ENCODE data around the gene HHAT.

DNA sequence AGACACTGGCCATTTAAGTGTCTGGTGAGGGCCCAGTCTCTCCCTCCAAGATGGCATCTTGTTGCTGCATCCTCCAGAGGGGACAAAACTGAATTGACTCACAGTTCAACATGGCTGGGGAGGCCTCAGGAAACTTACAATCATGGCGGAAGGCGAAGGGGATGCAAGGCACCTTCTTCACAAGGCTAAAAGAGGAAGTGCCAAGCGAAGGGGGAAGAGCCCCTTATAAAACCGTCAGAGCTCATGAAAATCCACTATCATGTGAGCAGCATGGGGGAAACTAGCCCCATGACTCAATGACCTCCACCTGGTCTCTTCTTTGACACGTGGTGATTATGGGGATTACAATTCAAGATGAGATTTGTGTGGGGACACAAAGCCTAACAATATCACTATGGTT is 280.1 kb downstream of the HHAT start:
- TF ChIP-seq, protein P1, sequence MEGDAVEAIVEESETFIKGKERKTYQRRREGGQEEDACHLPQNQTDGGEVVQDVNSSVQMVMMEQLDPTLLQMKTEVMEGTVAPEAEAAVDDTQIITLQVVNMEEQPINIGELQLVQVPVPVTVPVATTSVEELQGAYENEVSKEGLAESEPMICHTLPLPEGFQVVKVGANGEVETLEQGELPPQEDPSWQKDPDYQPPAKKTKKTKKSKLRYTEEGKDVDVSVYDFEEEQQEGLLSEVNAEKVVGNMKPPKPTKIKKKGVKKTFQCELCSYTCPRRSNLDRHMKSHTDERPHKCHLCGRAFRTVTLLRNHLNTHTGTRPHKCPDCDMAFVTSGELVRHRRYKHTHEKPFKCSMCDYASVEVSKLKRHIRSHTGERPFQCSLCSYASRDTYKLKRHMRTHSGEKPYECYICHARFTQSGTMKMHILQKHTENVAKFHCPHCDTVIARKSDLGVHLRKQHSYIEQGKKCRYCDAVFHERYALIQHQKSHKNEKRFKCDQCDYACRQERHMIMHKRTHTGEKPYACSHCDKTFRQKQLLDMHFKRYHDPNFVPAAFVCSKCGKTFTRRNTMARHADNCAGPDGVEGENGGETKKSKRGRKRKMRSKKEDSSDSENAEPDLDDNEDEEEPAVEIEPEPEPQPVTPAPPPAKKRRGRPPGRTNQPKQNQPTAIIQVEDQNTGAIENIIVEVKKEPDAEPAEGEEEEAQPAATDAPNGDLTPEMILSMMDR (IDR thresholded peaks at IDR 0.05; ENCODE audit: insufficient read depth, low read depth, low read length), result no peak
- TF ChIP-seq EZH2 (IDR thresholded peaks at IDR 0.05; ENCODE audit: insufficient read depth, low read length), result no peak
